NCI-H2107 treated with DMSO at 0.1 percent for 48 hours (cell line): Measurements from ENCODE around the gene KIF22.
A peak's percentile ranks its signal among the peaks of the same experiment; 100 is the strongest.

ENCODE experiments used
- DNase-seq: peaks from one replicate; lab custom pipeline; 2025; ENCODE audit not compliant: unreplicated experiment; lab: John Stamatoyannopoulos, UW

KIF22 gene

GRCh38 chr16:29836623-29837022 is 46.1 kb downstream of the KIF22 start:
- DNase-seq, result no peak

- no peak for DNase-seq
Measured at GRCh38 chr16:29837841-29838240, 47.3 kb downstream of the KIF22 start.

- no peak for DNase-seq
Measured at GRCh38 chr16:29839822-29840221, 49.3 kb downstream of the KIF22 start.

GRCh38 chr16:29840240-29840639 is 49.7 kb downstream of the KIF22 start:
- DNase-seq, result no peak

- DNase-seq, result no peak
Measured at GRCh38 chr16:29841631-29842030, 51.1 kb downstream of the KIF22 start.

GRCh38 chr16:29842732-29843346 is 52.3 kb downstream of the KIF22 start:
- no peak for DNase-seq

- DNase-seq, result no peak
Measured at GRCh38 chr16:29843931-29844330, 53.4 kb downstream of the KIF22 start.

GRCh38 chr16:29844575-29845331 is 54.2 kb downstream of the KIF22 start:
- peak; percentile 8 for DNase-seq

GRCh38 chr16:29845656-29846055 is 55.1 kb downstream of the KIF22 start:
- no peak for DNase-seq

GRCh38 chr16:29848420-29849297 is 58.1 kb downstream of the KIF22 start:
- DNase-seq, result peak; percentile 32

GRCh38 chr16:29849505-29849904 is 59.0 kb downstream of the KIF22 start:
- DNase-seq, result no peak

- no peak for DNase-seq
Measured at GRCh38 chr16:29850998-29851397, 60.4 kb downstream of the KIF22 start.

- no peak for DNase-seq
Measured at GRCh38 chr16:29852654-29853053, 62.1 kb downstream of the KIF22 start.

GRCh38 chr16:29854520-29855100 is 64.1 kb downstream of the KIF22 start:
- DNase-seq, result no peak
